HFFc6 (cell line): Measurements from ENCODE around the gene CLPTM1. TPM values are rescaled to one million over a fixed set of nuclear protein-coding genes. Genes with fewer than 3 reads are reported as not detected.

Experiments
- DNase-seq: peaks from one replicate; pipeline ENCODE4 v3.0.0-alpha.2; 2018
- H3K27ac Mint-ChIP-seq: 2 replicates; pipeline ENCODE4 v1.8.0; 2020; ENCODE audit warnings: mild to moderate bottlenecking, mixed read lengths
- H3K27me3 Mint-ChIP-seq: 2 replicates; pipeline ENCODE4 v1.8.0; 2021; ENCODE audit warnings: mild to moderate bottlenecking, moderate library complexity, mixed read lengths; ENCODE audit not compliant: insufficient read depth
- H3K36me3 Mint-ChIP-seq: 2 replicates; pipeline ENCODE4 v1.8.0; 2021; ENCODE audit warnings: low read depth, mixed read lengths
- H3K4me1 Mint-ChIP-seq: 2 replicates; pipeline ENCODE4 v1.8.0; 2020; ENCODE audit warnings: low read depth, mixed read lengths
- H3K4me3 Mint-ChIP-seq: 2 replicates; pipeline ENCODE4 v1.8.0; 2020; ENCODE audit warnings: mild to moderate bottlenecking, moderate library complexity, mixed read lengths
- H3K9me3 Mint-ChIP-seq: 2 replicates; pipeline ENCODE4 v1.8.0; 2020; ENCODE audit warnings: mild to moderate bottlenecking, mixed read lengths
- total RNA-seq, 6 experiments: library from RNA; stranded (reverse); fragmentation: NEBNext Ultra II Directional; extraction: Animal tissue kit (Norgen Biotek cat#: 25700); gene quantifications; 2 replicates in 1 of 6; 3 replicates in 5 of 6; pipeline ENCODE4 v1.2.3, GENCODE V29; 2021
- TF ChIP-seq, protein P1 (sequence below): fragments of 200-600 bp; sonication (generic); IDR thresholded peaks from 2 replicates; pipeline ENCODE4 v1.5.0; 2021; ENCODE audit warnings: antibody characterized with exemption, mild to moderate bottlenecking

Gene CLPTM1
- total RNA-seq, 6 experiments from 2014 or later = 160 to 184 (median 172) TPM

DNA sequence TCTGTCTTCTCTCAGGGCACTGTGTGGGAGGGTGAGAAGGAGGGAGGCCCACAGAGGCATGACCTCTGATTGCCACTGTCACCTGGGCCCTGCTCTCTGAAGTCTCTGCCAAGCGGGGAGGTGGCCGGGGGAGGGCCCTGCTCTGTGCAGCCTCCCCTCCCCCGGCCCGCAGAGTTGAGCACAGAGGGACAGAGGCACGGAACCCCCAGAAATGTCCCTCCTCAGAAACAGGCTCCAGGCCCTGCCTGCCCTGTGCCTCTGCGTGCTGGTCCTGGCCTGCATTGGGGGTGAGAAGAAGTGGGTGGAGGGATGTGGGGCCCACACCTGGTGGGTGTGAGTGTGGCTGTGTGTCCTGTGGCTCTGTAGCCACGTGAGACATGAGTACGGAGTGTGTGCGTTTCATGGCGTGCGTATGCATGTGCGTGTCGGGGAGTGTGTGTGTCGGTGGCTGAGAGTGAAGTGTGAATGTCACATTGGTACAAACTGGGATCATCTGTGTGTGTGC lies 13.1 kb upstream of the CLPTM1 start, which contains the start of gene APOC4:
TSS of gene APOC4 (plus strand) at position 171 of the 505 bp plus-strand sequence. CDS start at position 212, 41 bp downstream.
- Mint-ChIP-seq H3K27ac (no peak within 1 kb of the TSS), H3K4me1 (peaks cover 8% of the 10 kb centered on the region), H3K4me3 (no peak within 1 kb of the TSS)

GRCh38 chr19:44943801-44944249 lies 11.4 kb upstream of the CLPTM1 start:
- Mint-ChIP-seq H3K9me3 (no peaks in the 10 kb centered on the region), H3K4me1 (peaks cover 8% of the 10 kb centered on the region), H3K4me3 (no peak overlapping the region), H3K27ac (no peak overlapping the region), H3K27me3 (peaks cover 7% of the 10 kb centered on the region), H3K36me3 (no peaks in the 10 kb centered on the region)
- TF ChIP-seq, protein P1, sequence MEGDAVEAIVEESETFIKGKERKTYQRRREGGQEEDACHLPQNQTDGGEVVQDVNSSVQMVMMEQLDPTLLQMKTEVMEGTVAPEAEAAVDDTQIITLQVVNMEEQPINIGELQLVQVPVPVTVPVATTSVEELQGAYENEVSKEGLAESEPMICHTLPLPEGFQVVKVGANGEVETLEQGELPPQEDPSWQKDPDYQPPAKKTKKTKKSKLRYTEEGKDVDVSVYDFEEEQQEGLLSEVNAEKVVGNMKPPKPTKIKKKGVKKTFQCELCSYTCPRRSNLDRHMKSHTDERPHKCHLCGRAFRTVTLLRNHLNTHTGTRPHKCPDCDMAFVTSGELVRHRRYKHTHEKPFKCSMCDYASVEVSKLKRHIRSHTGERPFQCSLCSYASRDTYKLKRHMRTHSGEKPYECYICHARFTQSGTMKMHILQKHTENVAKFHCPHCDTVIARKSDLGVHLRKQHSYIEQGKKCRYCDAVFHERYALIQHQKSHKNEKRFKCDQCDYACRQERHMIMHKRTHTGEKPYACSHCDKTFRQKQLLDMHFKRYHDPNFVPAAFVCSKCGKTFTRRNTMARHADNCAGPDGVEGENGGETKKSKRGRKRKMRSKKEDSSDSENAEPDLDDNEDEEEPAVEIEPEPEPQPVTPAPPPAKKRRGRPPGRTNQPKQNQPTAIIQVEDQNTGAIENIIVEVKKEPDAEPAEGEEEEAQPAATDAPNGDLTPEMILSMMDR = no peak
- DNase-seq = no peak

More for the DNA sequence above, 13.1 kb upstream of the CLPTM1 start, which contains the start of gene APOC4:
- TF ChIP-seq, protein P1 = no peak
- Mint-ChIP-seq H3K27me3 (peaks cover 7% of the 10 kb centered on the region), H3K9me3 (no peaks in the 10 kb centered on the region), H3K36me3 (no peaks in the 10 kb centered on the region)
- DNase-seq = no peak

DNA sequence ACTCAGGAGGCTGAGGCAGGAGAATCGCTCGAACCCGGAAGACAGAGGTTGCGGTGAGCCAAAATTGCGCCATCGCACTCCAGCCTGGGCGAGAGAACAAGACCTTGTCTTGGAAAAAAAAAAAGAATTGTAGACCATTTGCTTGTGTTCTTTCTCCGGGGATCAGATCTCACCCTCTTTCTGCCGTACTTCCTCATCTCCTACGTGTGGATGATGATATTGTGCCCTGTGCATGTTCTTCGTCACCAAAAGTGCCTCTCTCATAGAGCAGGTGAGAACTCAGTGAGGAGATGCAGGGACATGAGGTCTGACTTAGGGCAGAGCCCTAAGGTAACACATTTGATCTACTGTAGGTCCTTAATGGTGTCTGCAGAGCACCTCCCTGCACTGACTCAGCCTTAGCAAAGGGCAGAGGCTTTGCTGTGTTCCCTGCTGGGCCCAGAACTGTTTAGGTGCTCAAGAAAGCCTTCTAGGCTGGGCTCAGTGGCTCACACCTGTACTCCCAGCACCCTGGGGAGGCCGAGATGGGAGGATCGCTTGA lies 8.1 kb upstream of the CLPTM1 start:
- Mint-ChIP-seq H3K4me1 (peaks cover 8% of the 10 kb centered on the region), H3K27me3 (peaks cover 3% of the 10 kb centered on the region), H3K9me3 (no peaks in the 10 kb centered on the region), H3K4me3 (no peak overlapping the region), H3K36me3 (no peaks in the 10 kb centered on the region), H3K27ac (no peak overlapping the region)
- TF ChIP-seq, protein P1 = no peak
- no peak for DNase-seq

GRCh38 chr19:44948237-44948636 lies 6.9 kb upstream of the CLPTM1 start:
- H3K27me3 Mint-ChIP-seq = peaks cover 2% of the 10 kb centered on the region; the same call in 1 of the 2 replicates
- DNase-seq = no peak
- H3K9me3 Mint-ChIP-seq = no peaks in the 10 kb centered on the region
- TF ChIP-seq, protein P1 = no peak
- H3K27ac Mint-ChIP-seq = no peak overlapping the region
- no peaks in the 10 kb centered on the region for H3K36me3 Mint-ChIP-seq
- H3K4me3 Mint-ChIP-seq = no peak overlapping the region
- peaks cover 8% of the 10 kb centered on the region for H3K4me1 Mint-ChIP-seq

DNA sequence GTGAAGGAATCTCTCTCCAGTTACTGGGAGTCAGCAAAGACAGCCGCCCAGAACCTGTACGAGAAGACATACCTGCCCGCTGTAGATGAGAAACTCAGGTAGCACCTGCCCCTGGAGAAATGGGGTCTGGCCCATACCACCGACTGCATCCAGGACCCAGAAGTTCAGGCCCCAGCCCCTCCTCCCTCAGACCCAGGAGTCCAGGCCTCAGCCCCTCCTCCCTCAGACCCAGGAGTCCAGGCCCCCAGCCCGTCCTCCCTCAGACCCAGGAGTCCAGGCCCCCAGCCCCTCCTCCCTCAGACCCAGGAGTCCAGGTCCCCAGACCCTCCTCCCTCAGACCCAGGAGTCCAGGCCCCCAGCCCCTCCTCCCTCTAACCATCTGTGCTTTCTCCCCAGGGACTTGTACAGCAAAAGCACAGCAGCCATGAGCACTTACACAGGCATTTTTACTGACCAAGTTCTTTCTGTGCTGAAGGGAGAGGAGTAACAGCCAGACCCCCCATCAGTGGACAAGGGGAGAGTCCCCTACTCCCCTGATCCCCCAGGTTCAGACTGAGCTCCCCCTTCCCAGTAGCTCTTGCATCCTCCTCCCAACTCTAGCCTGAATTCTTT lies 6.3 kb upstream of the CLPTM1 start:
- H3K9me3 Mint-ChIP-seq = no peaks in the 10 kb centered on the region
- TF ChIP-seq, protein P1 = no peak
- no peak overlapping the region for H3K4me3 Mint-ChIP-seq
- no peak for DNase-seq
- peaks cover 8% of the 10 kb centered on the region for H3K4me1 Mint-ChIP-seq
- H3K27me3 Mint-ChIP-seq = peaks cover 2% of the 10 kb centered on the region; the same call in 1 of the 2 replicates
- no peak overlapping the region for H3K27ac Mint-ChIP-seq
- no peaks in the 10 kb centered on the region; the same call in 1 of the 2 replicates for H3K36me3 Mint-ChIP-seq
